NCI-H1694 treated with DMSO at 0.1 percent for 48 hours (cell line): ENCODE results near the gene LGR6.

Experiments
- DNase-seq: peaks from one replicate; lab custom pipeline; 2025; lab: John Stamatoyannopoulos, UW

LGR6 gene

DNA sequence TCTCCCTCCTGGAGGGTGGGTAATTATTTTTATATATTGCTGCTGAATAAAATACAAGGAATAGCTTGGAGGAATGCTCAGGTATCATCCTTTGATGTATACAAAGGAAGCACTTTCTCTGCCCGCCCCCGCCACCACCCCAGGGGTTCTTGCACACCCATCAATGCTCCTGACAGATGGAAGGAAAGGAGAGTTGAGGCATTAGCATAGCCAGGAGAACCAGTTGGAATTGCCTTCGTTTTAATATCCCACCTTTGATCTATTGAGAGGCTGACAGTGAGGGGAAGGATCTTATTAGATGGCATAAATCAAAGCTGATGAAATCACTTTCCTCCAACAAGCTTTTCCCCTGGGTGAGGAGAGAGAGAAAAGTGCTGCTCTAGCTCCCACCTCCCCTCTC, 71.1 kb downstream of the LGR6 start:
- no peak for DNase-seq

DNA sequence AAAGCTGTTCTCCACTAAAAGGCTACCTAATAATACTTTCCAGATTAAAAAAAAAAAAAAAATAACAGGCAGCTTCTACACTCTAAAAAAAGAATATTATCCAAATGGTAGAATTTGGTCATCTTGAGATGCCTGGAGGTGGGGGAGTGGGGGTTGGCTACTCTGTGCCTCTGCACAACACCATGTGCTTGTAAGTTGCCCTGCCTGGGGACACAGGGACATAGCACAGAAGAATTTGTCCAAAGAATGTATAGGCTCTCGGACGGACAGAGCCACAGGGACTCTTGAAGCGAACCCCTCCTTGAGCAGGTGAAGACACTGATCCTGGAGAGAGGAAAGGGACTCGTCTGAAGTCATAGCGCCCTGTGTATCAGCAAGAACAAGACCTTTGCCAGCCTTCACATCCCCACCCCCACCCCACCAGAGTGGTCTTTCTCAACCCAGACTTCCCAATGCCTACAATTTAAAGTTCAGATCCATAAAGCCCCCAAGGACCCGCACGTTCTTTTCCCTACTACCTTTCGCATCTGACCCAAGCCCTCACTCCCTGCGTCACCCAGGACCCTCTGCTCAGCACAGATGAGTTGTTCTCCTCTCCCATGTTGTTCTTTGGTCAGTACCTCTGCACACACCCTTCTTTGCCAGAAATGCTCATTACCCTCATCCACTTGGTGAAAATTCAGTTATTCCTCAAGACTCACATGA, 72.6 kb downstream of the LGR6 start:
- DNase-seq: no peak

DNA sequence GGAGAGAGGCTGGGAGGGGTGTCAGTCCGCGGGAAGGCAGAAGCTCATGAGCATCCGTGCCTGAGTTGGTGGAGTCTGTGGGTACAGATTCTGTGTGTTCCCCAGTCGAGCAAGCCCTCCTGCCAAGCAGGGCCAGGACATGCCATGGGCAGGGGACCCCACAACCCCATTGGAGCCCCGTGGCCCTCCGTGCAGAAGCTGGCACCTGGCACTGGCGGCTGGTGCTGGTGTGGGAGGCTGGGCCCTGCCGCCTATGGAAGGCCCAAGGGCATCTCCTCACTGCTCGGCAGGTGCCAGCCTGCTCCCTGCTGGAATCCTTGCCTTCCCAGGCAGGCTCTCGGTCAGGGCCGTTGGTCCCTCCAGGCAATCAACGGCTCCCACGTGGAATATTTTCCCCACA, 74.4 kb downstream of the LGR6 start:
- DNase-seq: no peak

DNA sequence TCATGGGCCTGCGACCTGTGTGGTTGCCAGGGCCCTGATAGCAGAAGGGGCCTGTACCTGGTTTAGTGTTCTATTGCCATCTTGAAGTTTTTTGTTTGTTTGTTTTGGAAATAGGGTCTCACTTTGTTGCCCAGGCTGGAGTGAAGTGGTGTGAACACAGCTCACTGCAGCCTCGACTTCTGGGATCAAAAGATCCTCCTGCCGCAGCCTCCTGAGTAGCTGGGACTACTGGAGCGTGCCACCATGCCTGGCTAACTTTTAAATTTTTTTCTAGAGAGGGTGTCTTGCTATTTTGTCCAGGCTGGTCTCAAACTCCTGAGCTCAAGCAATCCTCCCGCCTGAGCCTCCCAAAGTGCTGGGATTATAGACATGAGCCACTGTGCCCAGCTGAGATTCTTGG, 75.2 kb downstream of the LGR6 start:
- DNase-seq: no peak

DNA sequence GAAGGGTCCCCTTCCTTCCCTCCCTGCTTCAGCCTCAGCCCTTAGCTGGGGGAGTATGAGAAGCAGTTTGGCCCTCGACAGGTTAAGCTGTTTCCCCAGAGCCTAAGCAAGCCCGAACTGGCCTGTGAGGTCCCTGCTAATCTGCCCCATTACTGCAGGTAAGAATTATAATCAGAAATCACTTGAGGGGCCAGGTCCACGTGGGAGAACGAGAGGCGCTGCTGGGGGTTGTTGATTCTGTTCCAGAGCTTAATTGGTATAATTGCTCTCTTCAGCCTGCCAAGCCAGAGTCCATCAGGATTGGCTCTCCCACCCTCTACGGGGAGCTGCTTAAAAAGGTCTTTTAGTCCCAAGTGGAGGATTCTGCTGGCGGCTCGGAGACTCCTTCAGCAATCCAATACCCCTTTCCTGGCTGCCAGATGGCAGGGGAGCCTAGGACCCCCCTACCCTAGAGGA, 77.3 kb downstream of the LGR6 start:
- DNase-seq: no peak

DNA sequence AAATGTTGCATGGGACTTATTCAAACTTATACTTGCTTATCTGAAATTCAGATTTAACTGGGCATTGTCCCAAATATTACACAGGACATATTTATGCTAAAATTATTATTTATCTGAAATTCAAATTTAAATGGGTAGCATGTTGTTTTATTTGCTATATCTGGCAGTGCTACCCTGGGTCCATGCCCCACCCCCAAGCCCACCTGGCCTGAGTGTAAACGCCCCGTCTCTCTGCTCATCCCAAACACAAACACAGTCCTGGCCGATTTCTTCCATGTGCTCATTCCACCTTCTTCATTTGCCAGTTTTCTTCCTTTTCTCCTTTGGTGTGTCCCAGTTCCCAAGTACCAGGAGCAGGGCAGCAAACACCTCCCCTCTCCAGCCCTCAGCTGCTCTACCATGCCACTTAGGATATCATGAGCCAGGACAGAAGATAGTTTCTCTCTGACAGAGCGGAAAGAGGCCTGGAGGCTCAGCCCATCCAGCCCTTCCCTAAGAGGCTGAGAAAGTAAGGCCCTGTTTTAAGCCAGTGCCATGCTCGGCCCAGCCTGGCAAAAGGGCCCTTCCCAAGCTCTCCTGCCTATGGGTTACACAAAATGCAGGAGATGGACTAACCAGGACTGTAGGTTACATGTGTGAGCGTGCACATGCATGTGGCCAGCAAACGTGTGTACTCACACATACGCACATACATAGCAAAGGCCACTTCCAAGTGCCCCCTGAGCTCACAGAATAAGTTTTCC, 78.7 kb downstream of the LGR6 start:
- DNase-seq: no peak

DNA sequence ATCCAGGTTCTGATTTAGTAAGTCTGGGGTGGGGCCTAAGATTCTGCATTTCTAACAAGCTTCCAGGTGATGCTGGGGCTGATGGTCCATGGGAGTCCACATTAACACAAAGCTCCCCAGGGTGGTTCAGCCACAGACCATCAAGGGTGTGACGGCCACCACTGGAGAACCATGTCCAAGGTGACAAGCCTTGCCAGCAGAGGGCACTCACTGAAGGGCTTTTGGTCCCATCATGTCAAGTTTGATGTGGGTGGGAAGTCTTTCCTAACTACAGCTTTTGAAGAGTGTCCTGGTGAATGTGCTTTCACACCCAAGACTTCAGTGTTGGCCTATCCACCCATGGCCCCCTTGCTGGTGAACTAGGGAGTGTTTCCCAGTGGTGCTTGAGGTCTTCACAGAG, 81.0 kb downstream of the LGR6 start:
- no peak for DNase-seq

DNA sequence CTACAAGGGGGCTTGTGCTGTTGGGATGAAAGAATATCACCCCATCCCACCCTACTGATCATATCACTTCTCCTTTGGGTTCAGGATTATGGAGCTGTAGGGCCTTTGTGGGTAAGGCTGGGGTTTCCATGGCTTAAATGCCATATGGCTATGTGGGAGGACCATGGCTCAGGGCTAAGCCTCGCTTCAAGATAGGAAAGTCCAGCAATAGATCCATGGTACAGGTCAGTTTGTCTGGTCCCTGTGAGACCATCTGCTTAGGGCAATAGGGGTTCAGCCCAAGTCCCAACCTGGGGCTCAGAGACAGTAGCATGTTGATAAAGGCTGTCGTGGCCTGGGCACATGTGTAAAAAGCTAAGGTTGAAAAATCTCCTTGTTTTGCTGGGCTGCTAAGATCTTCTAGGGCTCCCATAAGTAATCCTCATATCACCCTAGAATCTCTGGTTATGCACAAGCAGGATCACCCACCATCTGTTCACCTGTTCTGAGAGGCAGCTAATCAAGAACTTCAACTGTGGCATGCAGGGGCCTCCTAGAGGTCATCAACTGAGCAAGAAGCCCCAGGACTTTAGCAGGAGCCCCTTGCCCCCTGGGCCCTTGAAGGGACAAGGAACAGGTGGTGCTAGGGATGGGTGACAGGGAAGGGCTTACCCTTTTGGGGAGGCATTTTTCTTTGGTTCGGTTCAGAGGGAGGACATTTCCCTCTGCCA, 81.6 kb downstream of the LGR6 start:
- no peak for DNase-seq

DNA sequence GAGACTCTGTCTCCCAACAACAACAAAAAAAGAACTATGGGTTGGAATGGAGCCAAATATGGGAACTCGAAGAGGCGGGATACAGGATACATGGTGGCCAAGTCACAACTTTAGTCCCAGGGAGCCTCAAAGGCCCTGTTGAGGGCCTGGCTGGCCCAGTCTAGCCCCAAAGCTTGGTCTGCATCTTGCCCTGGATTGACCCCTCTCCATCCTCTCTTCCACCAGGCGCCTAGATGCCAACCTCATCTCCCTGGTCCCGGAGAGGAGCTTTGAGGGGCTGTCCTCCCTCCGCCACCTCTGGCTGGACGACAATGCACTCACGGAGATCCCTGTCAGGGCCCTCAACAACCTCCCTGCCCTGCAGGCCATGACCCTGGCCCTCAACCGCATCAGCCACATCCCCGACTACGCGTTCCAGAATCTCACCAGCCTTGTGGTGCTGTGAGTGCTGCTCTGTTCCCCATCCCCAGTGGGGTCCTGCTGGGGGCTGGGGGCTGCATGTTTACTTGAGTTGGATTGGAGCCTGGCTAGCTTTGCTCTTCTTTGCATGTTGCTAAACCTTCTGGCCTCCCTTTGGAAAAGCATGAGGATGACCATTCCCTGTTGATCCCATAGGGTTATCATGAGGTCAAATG, 82.6 kb downstream of the LGR6 start:
- no peak for DNase-seq

DNA sequence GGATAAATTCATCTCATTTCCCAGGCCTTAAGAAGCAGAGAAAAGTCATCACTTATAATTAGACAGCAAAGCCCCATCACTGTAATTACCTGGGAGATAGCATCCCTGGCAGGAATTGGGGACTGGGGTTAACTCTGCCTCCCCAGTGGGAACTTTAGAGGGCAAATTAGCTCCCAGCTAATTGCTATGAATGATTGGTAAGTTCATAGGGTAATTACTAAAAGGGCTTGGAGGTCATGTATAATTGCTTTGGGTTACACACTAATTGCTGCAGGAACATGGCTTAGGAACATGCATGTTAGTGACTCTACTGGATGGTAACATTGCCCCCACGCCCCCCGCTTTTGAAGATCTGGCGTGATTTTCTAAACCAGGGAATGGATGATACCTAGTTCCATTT, 83.3 kb downstream of the LGR6 start:
- no peak for DNase-seq

DNA sequence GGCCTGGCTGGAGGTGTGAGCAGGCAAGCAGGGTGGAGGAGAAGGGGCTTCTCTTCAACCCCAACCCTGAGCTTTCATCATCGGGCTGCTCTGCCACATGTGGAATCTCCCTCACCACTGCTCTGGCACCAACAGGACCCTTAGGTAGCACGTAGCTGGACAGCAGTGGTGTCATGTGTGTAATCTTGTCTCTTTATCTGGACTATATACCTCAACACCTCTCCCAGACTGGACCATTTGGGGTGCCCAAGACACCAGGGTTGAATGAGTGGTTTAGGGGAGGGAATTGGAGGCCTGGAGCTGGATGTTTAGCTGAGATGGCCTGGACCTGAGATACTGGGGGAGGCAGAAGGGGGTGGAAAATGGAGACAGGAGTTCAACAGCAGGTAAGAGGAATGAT, 85.2 kb downstream of the LGR6 start:
- no peak for DNase-seq

DNA sequence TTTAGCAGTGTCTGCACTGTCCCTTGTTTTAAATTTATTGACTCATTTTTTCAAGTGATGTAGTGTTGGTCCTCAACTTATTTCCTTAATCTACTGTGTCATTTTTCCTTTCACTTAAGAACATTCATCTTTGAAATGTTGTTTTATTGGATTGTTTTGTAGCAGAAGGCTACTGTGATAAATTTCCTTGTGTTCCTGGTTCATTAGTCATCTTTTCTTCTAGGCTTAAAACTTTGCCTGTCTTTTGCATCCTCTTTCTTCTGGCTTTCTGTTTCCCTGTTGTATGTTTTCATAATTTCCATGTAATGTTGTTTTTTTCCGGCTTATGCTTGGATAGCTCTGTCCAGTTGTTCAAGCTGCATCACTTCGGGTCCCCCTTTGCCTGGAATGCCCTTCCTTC, 86.2 kb downstream of the LGR6 start:
- DNase-seq: no peak

DNA sequence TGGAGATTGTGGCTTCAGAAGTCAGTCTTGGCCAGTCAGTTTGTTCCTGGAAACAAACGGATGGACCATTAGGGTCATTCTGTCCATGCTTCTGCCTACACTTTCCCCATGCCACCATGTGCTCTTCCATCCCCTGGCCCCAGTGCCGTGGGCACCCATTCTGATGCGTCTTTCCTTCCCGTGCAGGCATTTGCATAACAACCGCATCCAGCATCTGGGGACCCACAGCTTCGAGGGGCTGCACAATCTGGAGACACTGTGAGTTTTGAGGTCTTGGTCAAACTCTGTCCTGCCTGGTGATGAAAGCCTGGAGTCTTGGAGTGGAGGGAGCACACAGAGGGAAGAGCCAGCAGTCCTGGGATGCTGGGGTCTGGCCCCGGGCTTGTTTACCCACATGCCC, 87.0 kb downstream of the LGR6 start:
- DNase-seq: no peak

DNA sequence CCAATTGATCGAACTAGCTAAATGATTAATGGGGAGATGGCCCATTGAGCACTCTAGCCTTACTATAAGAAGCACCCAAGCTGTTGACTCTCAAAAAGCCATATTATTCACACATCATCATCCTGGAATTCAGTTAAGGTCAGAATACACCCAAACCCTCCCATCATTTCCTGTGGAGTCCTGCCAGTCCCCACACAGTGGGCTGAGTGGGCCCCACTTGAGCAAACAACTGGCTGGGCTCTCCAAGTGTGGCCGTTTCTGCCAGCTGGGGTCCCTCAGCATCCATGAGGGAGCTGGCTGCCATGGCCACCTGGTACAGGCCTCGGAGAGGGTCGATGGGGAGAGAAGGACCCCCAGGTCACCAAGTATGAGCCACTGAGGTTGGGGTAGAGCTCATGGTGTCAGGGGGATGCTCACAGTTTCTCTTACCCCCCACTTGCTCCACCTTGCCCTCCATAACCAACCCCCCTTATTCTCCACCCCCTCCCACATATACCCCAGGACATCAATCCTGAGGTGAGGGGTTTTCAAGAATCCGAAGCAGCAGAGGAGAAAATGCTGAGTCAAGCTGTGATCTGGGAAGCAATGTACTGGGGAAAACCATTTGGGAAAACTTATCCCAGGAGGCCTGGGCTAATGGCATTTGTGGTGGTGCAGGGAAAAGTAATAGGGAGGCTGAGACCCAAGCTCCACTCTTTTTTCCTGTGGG, 87.9 kb downstream of the LGR6 start:
- no peak for DNase-seq

DNA sequence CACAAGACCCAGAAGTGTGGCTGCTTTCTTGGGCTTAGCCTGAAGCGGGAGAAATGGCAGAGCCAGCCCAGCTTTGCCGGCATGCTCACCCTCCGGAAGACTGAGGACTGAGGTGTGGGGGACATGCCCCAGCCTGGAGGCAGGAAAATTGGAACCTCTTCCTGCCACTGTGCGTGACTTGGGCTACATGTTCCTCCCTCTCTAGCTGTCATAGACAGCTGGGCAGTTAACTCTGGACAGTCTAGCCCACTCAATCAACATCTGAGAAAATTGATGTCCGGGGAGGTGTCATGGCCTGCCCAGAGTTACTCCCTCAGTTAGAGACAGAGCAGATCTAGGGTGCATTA, 88.4 kb downstream of the LGR6 start:
- DNase-seq: no peak

DNA sequence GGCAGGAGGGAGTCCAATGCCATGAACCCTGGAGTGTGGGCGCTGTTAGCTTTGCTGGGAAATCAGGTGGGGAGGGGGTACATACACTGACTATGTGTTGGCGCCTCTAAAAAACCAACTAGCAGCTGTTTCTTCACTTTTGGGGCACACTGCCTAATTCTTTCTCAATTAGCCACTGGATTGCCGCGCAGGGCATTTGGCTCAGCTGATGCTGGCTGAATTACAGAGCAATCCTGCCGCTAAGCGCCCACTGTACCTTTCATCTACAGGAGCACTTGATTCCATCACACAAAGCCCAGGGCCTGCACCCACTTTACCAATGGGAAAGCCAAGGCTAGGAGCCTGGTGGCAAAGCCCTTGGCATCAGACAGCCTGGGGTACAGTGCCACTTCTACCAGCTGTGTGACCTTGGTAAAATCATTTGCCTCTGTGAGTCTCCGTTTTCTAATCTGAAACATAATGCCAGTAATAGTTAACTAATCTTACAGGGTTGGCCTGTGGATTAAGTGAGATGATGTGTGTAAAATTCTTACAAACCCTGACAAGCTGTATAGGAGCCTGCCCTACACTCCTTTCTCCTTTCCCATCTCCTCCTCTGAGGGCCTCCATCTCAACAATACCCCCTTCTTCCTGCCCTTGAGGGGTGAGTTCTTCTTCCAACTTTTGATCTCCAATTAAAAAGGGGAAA, 89.1 kb downstream of the LGR6 start:
- no peak for DNase-seq

DNA sequence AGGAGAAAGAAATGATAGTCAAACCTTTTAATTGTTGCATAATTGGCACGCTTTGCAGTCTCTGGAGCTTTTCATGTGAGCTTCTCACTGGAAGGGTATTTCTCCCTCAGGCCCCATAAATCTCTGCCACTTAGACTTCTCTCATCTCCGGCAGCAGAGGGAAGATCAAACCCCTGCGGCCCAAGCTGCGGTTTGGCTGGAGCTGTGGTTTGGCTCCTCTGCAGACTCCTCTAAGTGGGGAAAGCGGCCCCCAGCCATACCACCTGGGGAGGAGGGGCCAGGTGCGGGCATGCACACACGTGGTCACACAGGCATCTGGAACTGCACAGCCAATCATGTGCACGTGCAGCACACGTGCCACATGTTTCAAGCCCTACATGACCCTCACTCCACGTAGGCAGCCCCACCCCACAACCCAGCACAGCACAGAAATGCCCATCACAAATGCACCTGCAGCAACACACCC, 89.8 kb downstream of the LGR6 start:
- DNase-seq: no peak

DNA sequence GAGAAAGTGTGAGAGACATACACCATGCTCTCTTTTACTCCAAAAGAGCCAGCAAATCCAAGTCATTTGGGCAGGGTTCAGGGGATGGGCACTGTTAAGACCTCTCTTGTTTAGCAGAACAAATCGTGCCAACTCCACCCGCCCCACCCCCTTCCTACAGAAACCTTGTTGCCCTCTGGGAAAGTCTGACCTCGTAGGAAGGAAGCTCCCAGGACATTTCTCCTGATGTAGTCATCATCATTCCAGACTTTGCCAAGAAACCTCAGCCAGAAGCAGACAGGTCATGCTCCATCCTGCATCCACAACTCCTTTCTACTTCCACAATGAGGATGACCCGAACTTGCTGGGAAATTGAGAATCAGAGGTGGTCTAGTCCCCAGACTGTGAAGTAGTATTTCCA, 90.4 kb downstream of the LGR6 start:
- DNase-seq: no peak

DNA sequence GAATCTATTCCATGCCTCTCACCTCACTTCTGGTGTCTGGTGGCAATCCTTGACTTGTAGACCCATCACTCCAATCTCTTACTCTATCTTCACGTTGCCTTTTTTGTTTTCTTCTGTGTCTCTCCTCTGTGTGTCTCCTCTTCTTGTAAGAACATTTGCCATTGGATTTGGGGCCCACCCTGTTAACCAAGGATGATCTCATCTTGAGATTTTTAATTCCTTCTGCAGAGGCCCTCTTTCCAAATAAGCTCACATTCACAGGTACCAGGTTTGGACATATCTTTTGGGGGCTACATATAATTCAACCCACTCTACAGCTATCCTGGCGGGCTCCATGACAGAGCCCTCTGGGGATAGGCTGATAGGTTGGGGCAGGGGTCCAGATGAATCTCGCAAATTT, 92.3 kb downstream of the LGR6 start:
- no peak for DNase-seq

DNA sequence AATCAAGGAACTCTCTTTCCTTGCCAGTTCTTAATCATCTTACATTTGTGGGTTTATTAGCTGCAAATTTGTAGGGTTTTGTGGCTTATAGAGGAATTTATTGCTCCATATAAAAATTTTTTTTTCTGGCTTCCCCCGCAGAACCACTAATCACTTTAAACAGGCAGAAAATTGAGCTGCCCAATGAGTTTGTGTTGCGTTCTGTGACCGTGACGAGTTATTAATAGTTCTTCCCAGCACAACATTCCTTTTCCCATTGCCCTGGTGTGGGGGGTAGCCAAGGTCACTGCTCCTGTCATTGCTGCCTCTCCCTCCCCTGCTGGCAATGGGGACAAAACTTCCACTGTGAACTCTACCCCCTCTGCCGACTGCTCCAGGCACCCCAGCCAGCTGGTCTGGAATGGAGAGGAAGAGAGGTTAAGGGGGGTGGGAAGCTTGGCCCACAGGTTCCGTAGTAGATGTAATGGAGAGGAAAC, 93.1 kb downstream of the LGR6 start:
- no peak for DNase-seq

DNA sequence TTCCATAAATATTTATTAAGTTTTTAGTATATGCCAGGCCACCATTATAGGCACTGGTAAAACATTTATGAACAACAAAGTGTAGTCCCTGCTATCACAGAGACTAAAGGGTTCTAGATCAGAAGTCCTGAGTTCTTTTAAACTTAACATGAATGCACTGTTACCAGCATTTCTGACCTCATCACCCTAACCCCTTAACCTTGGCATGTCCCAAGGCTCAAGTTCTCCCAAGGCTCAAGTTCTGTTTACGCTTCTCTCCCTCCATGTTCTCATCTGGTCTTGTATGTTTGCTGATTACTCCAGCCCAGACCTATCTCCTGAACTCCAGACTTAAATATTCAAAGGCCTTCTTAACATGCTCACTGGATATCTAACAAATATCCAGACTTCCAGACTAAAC, 93.6 kb downstream of the LGR6 start:
- DNase-seq: no peak
